Thyroid gland (tissue), 4 donors: Measurements from ENCODE around the gene KRTAP12-4.

Source experiments
- POLR2A ChIP-seq, 2 donors: fragments of 450-650 bp; IDR thresholded peaks; one replicate each; pipeline ENCODE4 v1.6.1; 2017; ENCODE audit warnings: antibody characterized with exemption in 2 of 2, mild to moderate bottlenecking in 2 of 2, moderate library complexity in 1 of 2
- TF ChIP-seq, protein P1 (sequence below), 6 experiments: fragments of 200-600 bp in 3 of 6; fragments of 450-650 bp in 3 of 6; sonication (generic) in 3 of 6; IDR thresholded peaks; one replicate each; pipeline ENCODE4 v1.5.1; 2016 to 2019; ENCODE audit warnings: antibody characterized with exemption in 6 of 6, mild to moderate bottlenecking in 2 of 6, inconsistent platforms in 1 of 6, moderate library complexity in 1 of 6

DNA sequence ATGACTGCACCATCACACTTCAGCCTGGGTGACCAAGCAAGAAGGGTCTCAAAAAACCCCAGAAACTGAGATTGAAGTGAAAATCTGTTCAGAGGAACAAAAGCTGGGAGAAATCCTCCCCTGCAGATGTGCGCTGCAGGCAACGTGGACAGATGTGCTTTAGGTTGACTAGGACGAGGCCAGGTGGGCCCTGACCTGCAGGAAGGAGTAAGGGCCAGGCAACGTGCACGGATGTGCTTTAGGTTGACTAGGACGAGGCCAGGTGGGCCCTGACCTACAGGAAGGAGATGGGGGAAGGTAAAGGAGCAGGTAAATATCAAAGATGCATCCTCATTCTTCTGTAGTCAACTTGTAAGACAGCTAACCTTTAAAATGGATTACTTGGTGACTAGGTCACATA is 30.0 kb upstream of the KRTAP12-4 start:
- TF ChIP-seq POLR2A (IDR thresholded peaks at IDR 0.05): no peak
- TF ChIP-seq, protein P1, sequence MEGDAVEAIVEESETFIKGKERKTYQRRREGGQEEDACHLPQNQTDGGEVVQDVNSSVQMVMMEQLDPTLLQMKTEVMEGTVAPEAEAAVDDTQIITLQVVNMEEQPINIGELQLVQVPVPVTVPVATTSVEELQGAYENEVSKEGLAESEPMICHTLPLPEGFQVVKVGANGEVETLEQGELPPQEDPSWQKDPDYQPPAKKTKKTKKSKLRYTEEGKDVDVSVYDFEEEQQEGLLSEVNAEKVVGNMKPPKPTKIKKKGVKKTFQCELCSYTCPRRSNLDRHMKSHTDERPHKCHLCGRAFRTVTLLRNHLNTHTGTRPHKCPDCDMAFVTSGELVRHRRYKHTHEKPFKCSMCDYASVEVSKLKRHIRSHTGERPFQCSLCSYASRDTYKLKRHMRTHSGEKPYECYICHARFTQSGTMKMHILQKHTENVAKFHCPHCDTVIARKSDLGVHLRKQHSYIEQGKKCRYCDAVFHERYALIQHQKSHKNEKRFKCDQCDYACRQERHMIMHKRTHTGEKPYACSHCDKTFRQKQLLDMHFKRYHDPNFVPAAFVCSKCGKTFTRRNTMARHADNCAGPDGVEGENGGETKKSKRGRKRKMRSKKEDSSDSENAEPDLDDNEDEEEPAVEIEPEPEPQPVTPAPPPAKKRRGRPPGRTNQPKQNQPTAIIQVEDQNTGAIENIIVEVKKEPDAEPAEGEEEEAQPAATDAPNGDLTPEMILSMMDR (IDR thresholded peaks at IDR 0.05): no peak
